Lung (tissue), 16 donors: ENCODE measurements around the gene DEFB112. TPM values are rescaled to one million over a fixed set of nuclear protein-coding genes. Genes with fewer than 3 reads are reported as not detected.

ENCODE experiments used
- ATAC-seq: fragments of 200-7000 bp; cut with Tn5 transposase; one replicate; pipeline ENCODE4 v1.9.1; 2020; ENCODE audit warnings: moderate number of reproducible peaks; ENCODE audit not compliant: insufficient read depth, low FRiP score
- DNase-seq, 3 donors: peaks; one replicate each; pipeline ENCODE4 v3.0.0-alpha.2; 2013 to 2017
- H3K27ac ChIP-seq, 2 donors: one replicate each; pipeline ENCODE4 v1.5.1; 2013; ENCODE audit warnings: mild to moderate bottlenecking in 2 of 2, moderate library complexity in 2 of 2, control low read depth in 1 of 2, inconsistent platforms in 1 of 2, low read depth in 1 of 2, low read length in 1 of 2
- H3K27me3 ChIP-seq, 3 donors: one replicate each; pipeline ENCODE4 v1.5.1; 2013; ENCODE audit warnings: low read length in 2 of 3; ENCODE audit not compliant: control insufficient read depth in 3 of 3, insufficient read depth in 3 of 3
- H3K36me3 ChIP-seq, 4 donors: one replicate each; pipeline ENCODE4 v1.5.1; 2013; ENCODE audit warnings: low read length in 4 of 4, mild to moderate bottlenecking in 1 of 4, moderate library complexity in 1 of 4; ENCODE audit not compliant: control insufficient read depth in 4 of 4, insufficient read depth in 4 of 4
- H3K4me1 ChIP-seq, 5 donors: one replicate each; pipeline ENCODE4 v1.5.1; 2013; ENCODE audit warnings: low read length in 5 of 5, mild to moderate bottlenecking in 2 of 5, moderate library complexity in 1 of 5; ENCODE audit not compliant: control insufficient read depth in 5 of 5, insufficient read depth in 5 of 5
- H3K4me3 ChIP-seq: one replicate; pipeline ENCODE4 v1.5.1; 2013; ENCODE audit warnings: mild to moderate bottlenecking, control low read depth, moderate library complexity
- H3K9ac ChIP-seq, 2 donors: one replicate each; pipeline ENCODE4 v1.5.1; 2013; ENCODE audit warnings: low read length in 2 of 2, control low read depth in 1 of 2; ENCODE audit not compliant: insufficient read depth in 1 of 2
- H3K9me3 ChIP-seq, 4 donors: one replicate each; pipeline ENCODE4 v1.5.1; 2013; ENCODE audit warnings: low read length in 3 of 4, mild to moderate bottlenecking in 1 of 4, moderate library complexity in 1 of 4; ENCODE audit not compliant: control insufficient read depth in 4 of 4, insufficient read depth in 3 of 4
- WGBS, 2 donors: extraction: QIAGEN DNeasy Blood & Tissue Kit; methylation state at CpG; one replicate each; pipeline ENCODE4 v1.1.7; 2013; 5-methylcytosine and 5-hydroxymethylcytosine counted together
- long read RNA-seq, 5 donors: transcript quantifications; one replicate each; lab custom pipeline, GENCODE V29; 2026
- polyA plus RNA-seq, 2 donors: library from polyadenylated mRNA; stranded (reverse); fragments of 200-250 nt; gene quantifications; one replicate each; pipeline ENCODE4 v1.2.1, GENCODE V29; 2013
- total RNA-seq, 2 donors: library from RNA; depleted of rRNA in 1 of 2; stranded (reverse); fragments of >200 nt in 1 of 2; gene quantifications; one replicate each; pipeline ENCODE4 v1.2.1, GENCODE V29; 2014 to 2021
- TF ChIP-seq, protein P1 (sequence below): IDR thresholded peaks from 2 replicates; pipeline ENCODE4 v1.5.1; 2012; ENCODE audit warnings: mild to moderate bottlenecking; ENCODE audit errors: control extremely low read depth, extremely low read depth
- donor health status: control.
- donor health status: control.
- donor health status: Bipolar disorder and iron deficiency.
- donor health status: healthy.
- donor health status: DM: yes; HTN: yes; CAD: no.

Gene DEFB112, protein sequence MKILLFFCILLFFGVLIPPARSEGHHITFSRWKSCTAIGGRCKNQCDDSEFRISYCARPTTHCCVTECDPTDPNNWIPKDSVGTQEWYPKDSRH
- total RNA-seq (not detected), polyA plus RNA-seq (not detected)
- long read RNA-seq, donor 1 = 0 reads
- long read RNA-seq, donor 2 = 0 reads
- long read RNA-seq, donor 3 = 0 reads
- long read RNA-seq, donor 4 = 0 reads
- long read RNA-seq, donor 5 = 0 reads

DNA sequence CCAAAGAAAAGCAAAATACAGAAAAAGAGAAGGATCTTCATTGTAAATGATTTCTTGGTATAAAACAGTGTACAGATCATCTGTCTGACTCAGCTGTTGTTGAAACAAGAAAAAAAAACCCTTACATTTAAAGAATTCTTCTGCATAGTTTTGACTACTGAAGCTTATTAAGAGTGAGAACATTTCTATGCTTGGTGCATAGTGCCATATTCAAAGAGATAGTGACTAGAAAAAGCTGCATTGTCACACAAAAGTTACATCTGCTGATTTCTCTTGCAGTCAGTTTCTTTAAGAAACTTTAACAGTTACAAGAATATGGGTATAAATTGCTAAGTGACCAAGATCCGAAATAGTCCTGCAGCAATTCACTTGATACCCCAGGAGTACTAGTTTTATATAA lies at the start of gene DEFB112:
TSS of gene DEFB112 (minus strand) at position 101 of the 400 bp plus-strand sequence. CDS start at position 41, 60 bp downstream.
- TF ChIP-seq, protein P1, sequence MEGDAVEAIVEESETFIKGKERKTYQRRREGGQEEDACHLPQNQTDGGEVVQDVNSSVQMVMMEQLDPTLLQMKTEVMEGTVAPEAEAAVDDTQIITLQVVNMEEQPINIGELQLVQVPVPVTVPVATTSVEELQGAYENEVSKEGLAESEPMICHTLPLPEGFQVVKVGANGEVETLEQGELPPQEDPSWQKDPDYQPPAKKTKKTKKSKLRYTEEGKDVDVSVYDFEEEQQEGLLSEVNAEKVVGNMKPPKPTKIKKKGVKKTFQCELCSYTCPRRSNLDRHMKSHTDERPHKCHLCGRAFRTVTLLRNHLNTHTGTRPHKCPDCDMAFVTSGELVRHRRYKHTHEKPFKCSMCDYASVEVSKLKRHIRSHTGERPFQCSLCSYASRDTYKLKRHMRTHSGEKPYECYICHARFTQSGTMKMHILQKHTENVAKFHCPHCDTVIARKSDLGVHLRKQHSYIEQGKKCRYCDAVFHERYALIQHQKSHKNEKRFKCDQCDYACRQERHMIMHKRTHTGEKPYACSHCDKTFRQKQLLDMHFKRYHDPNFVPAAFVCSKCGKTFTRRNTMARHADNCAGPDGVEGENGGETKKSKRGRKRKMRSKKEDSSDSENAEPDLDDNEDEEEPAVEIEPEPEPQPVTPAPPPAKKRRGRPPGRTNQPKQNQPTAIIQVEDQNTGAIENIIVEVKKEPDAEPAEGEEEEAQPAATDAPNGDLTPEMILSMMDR = no peak
- 74 to 81% methylated on average over 1 of the region's 1 CpG for WGBS, 2 donors

DNA sequence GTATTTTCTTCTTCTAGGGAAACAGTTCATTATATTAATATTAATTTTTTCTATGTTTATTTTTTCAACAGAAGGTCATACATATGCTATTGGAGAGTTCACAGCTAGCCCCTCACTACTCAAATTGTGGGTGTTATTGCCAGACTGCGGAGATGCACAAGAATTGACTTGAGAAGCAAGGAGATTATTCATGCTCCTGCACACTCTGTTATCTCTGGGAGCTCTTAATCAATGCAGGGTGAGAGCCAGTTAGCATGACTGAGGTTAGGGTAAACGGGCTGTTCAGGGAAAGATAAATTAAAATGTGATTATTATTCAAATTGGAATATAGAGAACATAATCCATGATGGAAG lies 48.9 kb upstream of the DEFB112 start:
- peak; percentile 44 to 77 (median 75) for DNase-seq
- 46 to 52% methylated on average over 2 of the region's 2 CpGs for WGBS, 2 donors

More for the DNA sequence above, at the start of gene DEFB112:
- Histone ChIP-seq H3K27me3 (no peaks in the 10 kb centered on the region), H3K9me3 (no peaks in the 10 kb centered on the region), H3K9ac (no peak within 1 kb of the TSS), H3K27ac (no peak within 1 kb of the TSS), H3K4me3 (no peak within 1 kb of the TSS), H3K4me1 (no peaks in the 10 kb centered on the region), H3K36me3 (no peaks in the 10 kb centered on the region)
- no peak for DNase-seq
- ATAC-seq = no peak

DNA sequence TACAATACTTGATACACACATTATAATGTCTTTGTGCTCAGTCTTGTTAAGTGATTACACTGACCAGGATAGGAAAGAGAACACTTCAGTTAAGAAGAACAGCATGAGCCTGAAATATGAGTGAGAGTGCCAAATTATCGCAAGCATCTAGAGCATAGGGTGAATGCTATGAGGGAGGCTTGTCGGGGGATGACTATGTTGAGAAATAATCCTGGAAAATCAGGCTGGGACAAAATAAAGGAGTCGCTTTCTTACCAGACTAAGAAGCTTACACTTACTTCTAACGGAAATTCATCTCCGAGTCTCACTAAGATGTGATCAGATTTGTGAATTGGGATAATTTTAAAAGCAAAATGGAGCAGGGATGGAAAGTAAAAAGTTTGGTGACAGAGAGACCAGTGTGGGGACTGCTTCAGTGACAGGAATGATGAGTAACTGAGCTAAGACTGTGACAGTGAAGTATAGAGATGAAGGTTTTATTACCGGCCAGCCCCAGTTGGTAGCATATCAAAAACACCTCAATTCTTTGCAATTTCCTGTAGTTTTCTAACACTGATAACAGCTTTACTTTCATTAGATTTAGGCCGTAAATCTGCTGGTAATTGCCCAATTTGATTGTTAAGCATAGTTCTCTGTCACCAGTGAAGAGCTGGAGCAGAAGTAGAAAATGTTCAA lies 48.4 kb upstream of the DEFB112 start:
- WGBS, 2 donors = 61 to 70% methylated on average over 7 of the region's 7 CpGs
- no peak overlapping the region for H3K4me3 ChIP-seq
- H3K27ac ChIP-seq = no peak overlapping the region

More for the DNA sequence above, 48.9 kb upstream of the DEFB112 start:
- Histone ChIP-seq H3K27me3 (no peaks in the 10 kb centered on the region), H3K27ac (no peak overlapping the region), H3K4me3 (no peak overlapping the region), H3K36me3 (no peaks in the 10 kb centered on the region), H3K9me3 (no peaks in the 10 kb centered on the region), H3K9ac (no peak overlapping the region), H3K4me1 (peaks cover 0 to 56% (median 2%) of the 10 kb centered on the region in 5 donors)
- TF ChIP-seq, protein P1 = no peak
- no peak for ATAC-seq

More for the DNA sequence above, 48.4 kb upstream of the DEFB112 start:
- Histone ChIP-seq H3K36me3 (no peaks in the 10 kb centered on the region), H3K9me3 (no peaks in the 10 kb centered on the region), H3K4me1 (peaks cover 0 to 61% (median 7%) of the 10 kb centered on the region in 5 donors), H3K27me3 (no peaks in the 10 kb centered on the region), H3K9ac (no peak overlapping the region)
- TF ChIP-seq, protein P1 = no peak
- no peak for ATAC-seq
- DNase-seq = peak in 2 of 3 donors; percentile 16 to 63
